Neural crest cell (in vitro differentiated cells): ENCODE measurements around the gene LRRC23. TPM values are rescaled to one million over a fixed set of nuclear protein-coding genes. Genes with fewer than 3 reads are reported as not detected.
"Not testable (repeated sequence)": the region's sequence is repeated elsewhere in the genome, so short reads cannot be mapped to it uniquely, and the experiment has no call there.

Experiments used
- DNase-seq: peaks from one replicate; pipeline ENCODE4 v3.0.0; 2021; ENCODE audit warnings: low read depth, mixed read lengths, low spot score
- H3K27ac Mint-ChIP-seq: one replicate; pipeline ENCODE4 v1.8.0; 2021; ENCODE audit warnings: mild to moderate bottlenecking, mixed read lengths; ENCODE audit not compliant: unreplicated experiment
- H3K27me3 Mint-ChIP-seq: 2 replicates; pipeline ENCODE4 v1.8.0; 2021; ENCODE audit warnings: low read depth, mild to moderate bottlenecking, mixed read lengths
- H3K36me3 Mint-ChIP-seq: 2 replicates; pipeline ENCODE4 v1.8.0; 2021; ENCODE audit warnings: low read depth, mild to moderate bottlenecking, mixed read lengths
- H3K4me1 Mint-ChIP-seq: 2 replicates; pipeline ENCODE4 v1.8.0; 2021; ENCODE audit warnings: mixed read lengths
- H3K4me3 Mint-ChIP-seq: one replicate; pipeline ENCODE4 v1.8.0; 2021; ENCODE audit warnings: mild to moderate bottlenecking, mixed read lengths
- H3K9me3 Mint-ChIP-seq: 2 replicates; pipeline ENCODE4 v1.8.0; 2021; ENCODE audit warnings: mixed read lengths
- total RNA-seq: library from RNA; stranded (reverse); gene quantifications from 2 replicates; pipeline ENCODE4 v1.2.1, GENCODE V29; 2021
- TF ChIP-seq, protein P1 (sequence below): fragments of 200-600 bp; sonication (generic); conservative IDR thresholded peaks from 2 replicates; pipeline ENCODE4 v1.5.0; 2021; ENCODE audit warnings: antibody characterized with exemption, mild to moderate bottlenecking

The LRRC23 gene
- total RNA-seq, 1 donor from 2014 or later: 4.8 TPM

DNA sequence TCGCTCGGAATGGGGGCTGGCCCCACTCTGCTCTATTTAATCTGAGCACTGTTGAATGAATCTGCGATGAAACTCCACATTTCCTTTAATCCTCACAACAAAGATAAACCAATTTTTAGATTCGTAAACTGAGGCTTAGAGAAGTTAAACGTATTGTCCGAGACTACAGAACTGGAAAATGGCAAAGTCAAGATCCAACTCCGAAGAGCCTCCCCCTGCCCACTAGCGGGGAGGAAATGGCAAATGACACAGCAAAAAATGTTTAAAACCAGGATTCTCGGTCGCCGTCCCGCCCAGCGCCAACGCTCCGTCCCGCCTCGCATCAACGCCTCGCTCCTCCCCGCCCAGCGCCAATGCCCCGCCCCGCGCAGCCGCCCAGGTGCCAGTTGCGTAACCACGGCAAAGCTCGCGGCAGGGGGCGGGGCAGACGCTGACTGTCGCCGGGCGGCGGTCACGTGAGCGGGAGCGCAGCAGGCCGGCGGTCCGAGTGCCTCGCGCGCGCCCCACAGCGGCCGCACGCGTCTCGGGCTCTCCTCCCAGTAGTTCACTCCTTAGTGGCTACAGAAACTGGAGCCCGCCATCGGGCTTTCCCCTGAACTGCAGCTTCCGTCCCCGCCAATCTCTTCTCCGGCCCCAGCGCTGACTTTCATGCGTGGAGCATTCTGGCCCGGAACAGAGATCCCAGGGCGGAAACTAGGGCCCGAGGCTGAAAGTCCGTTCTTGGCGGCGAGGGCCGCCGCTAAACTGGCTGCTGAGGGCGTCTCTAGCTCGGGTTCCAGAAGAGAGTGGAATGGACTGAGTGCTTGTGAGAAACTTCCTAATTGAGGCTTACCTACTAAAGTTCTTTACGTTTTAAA is 13.6 kb upstream of the LRRC23 start:
- Mint-ChIP-seq H3K36me3 (peaks cover 5% of the 10 kb centered on the region), H3K9me3 (peaks cover 1% of the 10 kb centered on the region), H3K27ac (peak overlapping the region; percentile 99), H3K27me3 (no peaks in the 10 kb centered on the region), H3K4me3 (peak overlapping the region; percentile 84), H3K4me1 (peaks cover 27% of the 10 kb centered on the region)
- DNase-seq: peak; percentile 99
- TF ChIP-seq, protein P1, sequence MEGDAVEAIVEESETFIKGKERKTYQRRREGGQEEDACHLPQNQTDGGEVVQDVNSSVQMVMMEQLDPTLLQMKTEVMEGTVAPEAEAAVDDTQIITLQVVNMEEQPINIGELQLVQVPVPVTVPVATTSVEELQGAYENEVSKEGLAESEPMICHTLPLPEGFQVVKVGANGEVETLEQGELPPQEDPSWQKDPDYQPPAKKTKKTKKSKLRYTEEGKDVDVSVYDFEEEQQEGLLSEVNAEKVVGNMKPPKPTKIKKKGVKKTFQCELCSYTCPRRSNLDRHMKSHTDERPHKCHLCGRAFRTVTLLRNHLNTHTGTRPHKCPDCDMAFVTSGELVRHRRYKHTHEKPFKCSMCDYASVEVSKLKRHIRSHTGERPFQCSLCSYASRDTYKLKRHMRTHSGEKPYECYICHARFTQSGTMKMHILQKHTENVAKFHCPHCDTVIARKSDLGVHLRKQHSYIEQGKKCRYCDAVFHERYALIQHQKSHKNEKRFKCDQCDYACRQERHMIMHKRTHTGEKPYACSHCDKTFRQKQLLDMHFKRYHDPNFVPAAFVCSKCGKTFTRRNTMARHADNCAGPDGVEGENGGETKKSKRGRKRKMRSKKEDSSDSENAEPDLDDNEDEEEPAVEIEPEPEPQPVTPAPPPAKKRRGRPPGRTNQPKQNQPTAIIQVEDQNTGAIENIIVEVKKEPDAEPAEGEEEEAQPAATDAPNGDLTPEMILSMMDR: peak; percentile 99

DNA sequence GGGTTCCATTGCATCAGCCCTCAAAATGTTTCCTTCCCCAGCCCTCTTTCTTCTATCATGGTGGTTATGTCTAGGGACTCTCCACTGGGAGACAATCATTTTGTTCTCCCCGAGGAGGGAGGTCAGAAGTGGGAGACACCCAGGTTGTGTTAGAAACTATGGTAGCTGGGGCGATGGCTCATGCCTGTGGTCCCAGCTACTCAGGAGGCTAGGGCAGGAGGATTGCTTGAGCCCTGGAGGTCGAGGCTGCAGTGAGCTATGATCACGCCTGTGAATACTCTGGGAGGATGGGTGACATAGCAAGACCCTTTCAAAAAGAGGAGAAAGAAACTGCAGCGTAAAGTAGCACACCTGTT is 13.0 kb upstream of the LRRC23 start:
- TF ChIP-seq, protein P1: no peak
- Mint-ChIP-seq H3K27ac (peak overlapping the region; percentile 71), H3K9me3 (peaks cover 4% of the 10 kb centered on the region), H3K4me3 (peak overlapping the region; percentile 80), H3K27me3 (no peaks in the 10 kb centered on the region), H3K4me1 (peaks cover 23% of the 10 kb centered on the region), H3K36me3 (peaks cover 5% of the 10 kb centered on the region)
- no peak for DNase-seq

DNA sequence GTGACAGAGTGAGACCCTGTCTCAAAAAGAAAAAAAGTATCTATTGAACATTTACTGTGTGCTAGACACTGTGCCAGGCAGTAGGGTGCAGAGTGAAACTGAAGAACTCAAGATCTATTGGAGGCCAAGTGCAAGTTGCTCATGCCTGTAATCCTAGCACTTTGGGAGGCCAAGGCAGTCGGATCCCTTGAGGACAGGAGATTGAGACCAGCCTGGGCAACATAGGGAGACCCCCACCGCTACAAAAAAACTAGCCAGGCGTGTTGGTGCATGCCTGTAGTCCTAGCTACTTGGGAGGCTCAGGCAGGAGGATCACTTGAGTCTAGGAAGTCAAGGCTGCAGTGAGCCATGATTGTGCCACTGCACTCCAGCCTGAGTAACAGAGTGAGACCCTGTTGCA is 11.9 kb upstream of the LRRC23 start:
- H3K9me3 Mint-ChIP-seq, H3K27ac Mint-ChIP-seq, DNase-seq, H3K27me3 Mint-ChIP-seq, H3K36me3 Mint-ChIP-seq: not testable (repeated sequence)
- Mint-ChIP-seq H3K4me3 (peak overlapping the region; percentile 72), H3K4me1 (peaks cover 23% of the 10 kb centered on the region)

DNA sequence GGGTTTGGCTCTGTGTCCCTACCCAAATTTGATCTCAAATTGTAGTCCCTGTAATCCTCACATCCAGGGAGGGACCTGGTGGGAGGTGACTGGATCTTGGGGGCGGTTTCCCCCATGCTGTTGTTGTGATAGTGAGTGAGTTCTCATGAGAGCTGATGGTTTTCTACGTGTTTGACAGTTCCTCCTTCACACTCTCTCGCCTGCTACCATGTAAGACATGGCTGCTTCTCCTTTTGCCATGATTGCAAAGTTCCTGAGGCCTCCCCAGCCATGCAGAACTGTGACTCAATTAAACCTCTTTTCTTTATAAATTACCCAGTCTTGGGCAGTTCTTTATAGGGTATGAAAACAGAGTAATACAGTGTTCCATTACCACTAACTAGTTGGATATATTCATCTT is 10.3 kb upstream of the LRRC23 start:
- H3K9me3 Mint-ChIP-seq: peaks cover 4% of the 10 kb centered on the region
- peaks cover 20% of the 10 kb centered on the region for H3K4me1 Mint-ChIP-seq
- TF ChIP-seq, protein P1: no peak
- no peak overlapping the region for H3K27ac Mint-ChIP-seq
- peaks cover 2% of the 10 kb centered on the region for H3K36me3 Mint-ChIP-seq
- H3K27me3 Mint-ChIP-seq: no peaks in the 10 kb centered on the region
- no peak for DNase-seq
- no peak overlapping the region for H3K4me3 Mint-ChIP-seq

DNA sequence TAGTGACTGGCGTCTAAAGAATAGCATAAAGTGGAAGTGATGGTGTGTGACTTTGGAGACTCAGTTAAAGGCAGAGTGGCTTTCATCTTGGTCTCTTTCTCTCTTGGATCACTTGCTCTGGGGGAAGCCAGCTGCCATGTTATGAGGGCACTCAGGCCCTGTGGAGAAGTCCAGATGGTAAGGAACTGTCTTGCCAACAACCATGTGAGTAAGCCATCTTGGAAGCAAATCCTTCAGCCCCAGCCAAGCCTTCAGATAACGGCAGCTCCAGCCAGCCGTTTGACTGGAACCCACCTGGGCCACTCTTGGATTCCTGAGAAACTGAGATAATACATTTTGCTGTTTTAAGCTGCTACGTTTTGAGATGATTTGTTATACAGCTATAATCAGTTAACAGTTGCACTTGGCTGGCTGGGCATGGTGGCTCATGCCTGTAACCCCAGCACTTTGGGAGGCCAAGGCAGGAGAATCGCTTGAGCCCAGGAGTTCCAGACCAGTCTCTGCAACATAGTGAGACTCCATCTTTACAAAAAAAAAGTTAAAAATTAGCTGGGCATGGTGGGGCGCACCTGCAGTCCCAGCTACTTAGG is 7.7 kb upstream of the LRRC23 start:
- Mint-ChIP-seq H3K4me3 (no peak overlapping the region), H3K36me3 (no peaks in the 10 kb centered on the region), H3K27me3 (no peaks in the 10 kb centered on the region), H3K27ac (no peak overlapping the region), H3K9me3 (peaks cover 4% of the 10 kb centered on the region), H3K4me1 (peaks cover 10% of the 10 kb centered on the region)
- DNase-seq: no peak
- TF ChIP-seq, protein P1: no peak

DNA sequence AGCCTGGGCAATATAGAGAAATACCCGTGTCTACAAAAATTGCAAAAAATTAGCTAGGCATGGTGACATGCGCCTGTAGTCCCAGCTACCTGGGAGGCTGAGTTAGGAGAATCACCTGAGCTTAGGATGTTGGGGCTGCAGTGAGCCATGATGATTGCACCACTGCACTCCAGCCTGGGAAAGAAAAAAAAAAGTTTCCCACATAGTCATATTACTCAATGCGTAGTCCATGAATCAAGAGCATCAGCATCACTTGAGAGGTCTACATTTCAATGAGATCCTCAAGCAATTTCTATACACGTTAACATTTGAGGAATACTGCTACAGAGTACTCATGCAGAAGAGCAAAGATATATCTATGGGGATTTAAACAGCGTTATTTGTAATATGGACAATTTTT is 5.2 kb upstream of the LRRC23 start:
- no peak overlapping the region for H3K27ac Mint-ChIP-seq
- H3K9me3 Mint-ChIP-seq: peaks cover 4% of the 10 kb centered on the region
- H3K4me1 Mint-ChIP-seq: peaks cover 5% of the 10 kb centered on the region
- H3K36me3 Mint-ChIP-seq: no peaks in the 10 kb centered on the region
- no peak for DNase-seq
- TF ChIP-seq, protein P1: no peak
- H3K27me3 Mint-ChIP-seq: no peaks in the 10 kb centered on the region
- no peak overlapping the region for H3K4me3 Mint-ChIP-seq
